ENCODE data around the gene PCDHGA11. TPM values are rescaled to one million over a fixed set of nuclear protein-coding genes. Genes with fewer than 3 reads are reported as not detected.
"Not testable (repeated sequence)": the region's sequence is repeated elsewhere in the genome, so short reads cannot be mapped to it uniquely, and the experiment has no call there.

PCDHGA11 gene
- total RNA-seq, 1 donor: 1.3 TPM

DNA sequence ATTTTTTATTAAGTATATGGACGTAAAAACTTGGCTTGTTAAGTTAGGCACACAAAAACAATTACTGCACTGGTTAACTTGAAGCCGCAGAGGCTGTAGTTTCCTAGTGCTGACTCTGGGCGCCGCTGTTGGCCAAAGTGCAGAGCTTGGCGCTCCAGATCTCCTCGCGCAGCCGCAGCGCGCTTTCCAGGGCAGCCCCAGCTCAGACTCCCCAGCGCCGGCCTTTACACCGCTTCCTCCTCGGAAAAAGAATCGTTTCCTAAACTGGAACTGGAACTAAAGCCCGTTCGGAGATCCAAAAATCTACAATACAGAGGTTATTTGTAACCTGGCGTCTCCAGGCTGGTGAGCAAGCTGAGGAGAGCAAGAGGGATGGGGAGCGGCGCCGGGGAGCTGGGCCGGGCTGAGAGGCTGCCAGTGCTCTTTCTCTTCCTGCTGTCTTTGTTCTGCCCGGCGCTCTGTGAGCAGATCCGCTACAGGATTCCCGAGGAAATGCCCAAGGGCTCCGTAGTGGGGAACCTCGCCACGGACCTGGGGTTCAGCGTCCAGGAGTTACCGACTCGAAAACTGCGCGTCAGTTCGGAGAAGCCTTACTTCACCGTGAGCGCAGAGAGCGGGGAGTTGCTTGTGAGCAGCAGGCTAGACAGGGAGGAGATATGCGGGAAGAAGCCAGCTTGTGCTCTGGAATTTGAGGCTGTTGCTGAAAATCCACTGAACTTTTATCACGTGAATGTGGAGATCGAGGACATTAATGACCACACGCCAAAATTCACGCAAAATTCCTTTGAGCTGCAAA is 22.9 kb upstream of the PCDHGA11 start, which contains the start of gene PCDHGB5:
TSS of gene PCDHGB5 (plus strand) at position 192 of the 796 bp plus-strand sequence. CDS start at position 373, 181 bp downstream.
- DNase-seq (ENCODE audit: low read depth in 2 of 3, low spot score in 2 of 3): peak in 1 of 3 donors; percentile 66

DNA sequence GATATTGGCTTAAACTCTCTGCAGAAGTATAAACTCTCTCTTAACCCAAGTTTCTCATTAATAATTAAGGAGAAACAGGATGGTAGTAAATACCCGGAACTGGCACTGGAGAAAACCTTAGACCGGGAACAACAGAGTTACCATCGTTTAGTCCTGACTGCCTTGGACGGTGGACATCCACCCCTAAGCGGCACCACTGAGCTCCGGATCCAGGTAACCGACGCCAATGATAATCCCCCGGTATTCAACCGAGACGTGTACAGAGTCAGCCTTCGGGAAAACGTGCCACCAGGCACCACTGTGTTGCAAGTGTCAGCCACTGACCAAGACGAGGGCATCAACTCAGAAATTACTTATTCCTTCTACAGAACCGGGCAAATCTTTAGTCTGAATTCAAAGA is 22.2 kb upstream of the PCDHGA11 start:
- DNase-seq (ENCODE audit: low read depth in 2 of 3, low spot score in 2 of 3): no peak

DNA sequence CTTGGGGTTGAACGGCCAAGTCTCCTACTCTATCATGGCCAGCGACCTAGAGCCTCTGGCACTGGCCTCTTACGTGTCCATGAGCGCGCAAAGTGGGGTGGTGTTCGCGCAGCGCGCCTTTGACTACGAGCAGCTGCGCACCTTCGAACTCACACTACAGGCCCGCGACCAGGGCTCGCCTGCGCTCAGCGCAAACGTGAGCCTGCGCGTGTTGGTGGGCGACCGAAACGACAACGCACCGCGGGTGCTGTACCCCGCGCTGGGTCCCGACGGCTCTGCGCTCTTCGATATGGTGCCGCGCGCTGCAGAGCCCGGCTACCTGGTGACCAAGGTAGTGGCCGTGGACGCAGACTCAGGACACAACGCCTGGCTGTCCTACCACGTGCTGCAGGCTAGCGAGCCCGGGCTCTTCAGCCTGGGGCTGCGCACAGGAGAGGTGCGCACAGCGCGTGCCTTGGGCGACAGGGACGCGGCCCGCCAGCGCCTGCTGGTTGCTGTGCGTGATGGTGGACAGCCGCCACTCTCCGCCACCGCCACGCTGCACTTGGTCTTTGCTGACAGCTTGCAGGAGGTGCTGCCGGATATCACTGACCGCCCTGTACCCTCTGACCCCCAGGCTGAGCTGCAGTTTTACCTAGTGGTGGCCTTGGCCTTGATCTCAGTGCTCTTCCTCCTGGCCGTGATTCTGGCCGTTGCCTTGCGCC is 21.1 kb upstream of the PCDHGA11 start:
- no peak for DNase-seq (ENCODE audit: low read depth in 2 of 3, low spot score in 2 of 3)

DNA sequence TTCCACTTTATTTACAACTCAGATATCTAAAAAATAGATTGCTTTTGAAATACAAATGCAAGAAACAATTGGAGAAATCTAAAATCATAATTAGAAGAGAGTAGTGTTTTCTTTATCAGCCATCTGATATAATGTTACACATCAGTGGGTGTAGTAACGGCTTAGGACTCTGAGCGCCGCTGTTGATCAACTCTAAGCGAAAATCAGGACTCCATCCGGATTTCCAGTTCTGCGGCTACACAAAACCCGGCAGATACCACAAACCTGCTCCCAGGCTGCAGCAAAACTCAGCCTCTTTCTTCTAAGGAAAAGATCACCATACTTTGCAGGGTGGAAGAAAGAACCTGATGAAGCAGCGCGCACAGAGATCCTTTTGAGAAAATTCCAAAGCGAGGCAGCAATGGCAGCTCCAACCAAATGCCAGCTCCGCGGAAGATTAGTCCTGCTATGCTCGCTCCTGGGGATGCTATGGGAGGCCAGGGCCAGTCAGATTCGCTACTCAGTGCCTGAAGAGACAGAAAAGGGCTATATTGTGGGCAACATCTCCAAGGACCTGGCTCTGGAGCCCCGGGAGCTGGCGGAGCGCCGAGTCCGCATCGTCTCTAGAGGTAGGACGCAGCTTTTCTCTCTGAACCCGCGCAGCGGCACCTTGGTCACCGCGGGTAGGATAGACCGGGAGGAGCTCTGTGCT is 18.2 kb upstream of the PCDHGA11 start, which contains the start of gene PCDHGA9:
TSS of gene PCDHGA9 (plus strand) at position 226 of the 691 bp plus-strand sequence. CDS start at position 401, 175 bp downstream.
- no peak for DNase-seq (ENCODE audit: low read depth in 2 of 3, low spot score in 2 of 3)

DNA sequence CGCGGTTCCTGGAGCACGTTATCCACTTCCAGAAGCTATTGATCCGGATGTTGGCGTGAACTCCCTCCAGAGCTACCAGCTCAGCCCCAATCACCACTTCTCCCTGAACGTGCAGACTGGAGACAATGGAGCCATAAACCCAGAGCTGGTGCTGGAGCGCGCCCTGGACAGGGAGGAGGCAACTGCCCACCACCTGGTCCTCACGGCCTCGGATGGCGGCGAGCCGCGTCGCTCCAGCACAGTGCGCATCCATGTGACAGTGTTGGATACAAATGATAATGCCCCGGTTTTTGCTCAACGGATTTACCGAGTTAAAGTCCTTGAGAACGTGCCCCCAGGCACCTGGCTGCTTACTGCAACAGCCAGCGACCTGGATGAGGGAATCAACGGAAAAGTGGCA is 17.5 kb upstream of the PCDHGA11 start:
- DNase-seq (ENCODE audit: low read depth in 2 of 3, low spot score in 2 of 3): no peak

DNA sequence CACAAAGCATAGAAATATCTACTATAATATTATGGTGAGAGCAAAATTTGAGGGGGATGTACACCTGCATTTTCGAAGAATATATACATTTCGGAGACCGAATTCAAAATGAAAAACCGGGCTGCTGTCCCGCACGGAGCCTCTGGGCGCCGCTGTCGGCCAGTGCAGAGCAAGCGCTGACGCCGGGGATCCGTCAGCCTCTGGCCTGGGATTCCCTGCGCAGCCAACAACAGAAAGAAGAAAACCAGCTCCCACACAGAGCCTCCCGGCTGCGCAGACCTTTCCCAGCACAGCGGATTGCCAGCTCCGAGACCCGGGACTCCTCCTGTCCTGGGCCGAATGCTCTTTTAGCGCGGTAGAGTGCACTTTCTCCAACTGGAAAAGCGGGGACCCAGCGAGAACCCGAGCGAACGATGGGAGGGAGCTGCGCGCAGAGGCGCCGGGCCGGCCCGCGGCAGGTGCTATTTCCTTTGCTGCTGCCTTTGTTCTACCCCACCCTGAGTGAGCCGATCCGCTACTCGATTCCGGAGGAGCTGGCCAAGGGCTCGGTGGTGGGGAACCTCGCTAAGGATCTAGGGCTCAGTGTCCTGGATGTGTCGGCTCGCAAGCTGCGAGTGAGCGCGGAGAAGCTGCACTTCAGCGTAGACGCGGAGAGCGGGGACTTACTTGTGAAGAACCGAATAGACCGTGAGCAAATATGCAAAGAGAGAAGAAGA is 12.9 kb upstream of the PCDHGA11 start, which contains the start of gene PCDHGB6:
TSS of gene PCDHGB6 (plus strand) at position 232 of the 716 bp plus-strand sequence. CDS start at position 414, 182 bp downstream.
- peak in 2 of 3 donors; percentile 42 to 58 for DNase-seq (ENCODE audit: low read depth in 2 of 3, low spot score in 2 of 3)

DNA sequence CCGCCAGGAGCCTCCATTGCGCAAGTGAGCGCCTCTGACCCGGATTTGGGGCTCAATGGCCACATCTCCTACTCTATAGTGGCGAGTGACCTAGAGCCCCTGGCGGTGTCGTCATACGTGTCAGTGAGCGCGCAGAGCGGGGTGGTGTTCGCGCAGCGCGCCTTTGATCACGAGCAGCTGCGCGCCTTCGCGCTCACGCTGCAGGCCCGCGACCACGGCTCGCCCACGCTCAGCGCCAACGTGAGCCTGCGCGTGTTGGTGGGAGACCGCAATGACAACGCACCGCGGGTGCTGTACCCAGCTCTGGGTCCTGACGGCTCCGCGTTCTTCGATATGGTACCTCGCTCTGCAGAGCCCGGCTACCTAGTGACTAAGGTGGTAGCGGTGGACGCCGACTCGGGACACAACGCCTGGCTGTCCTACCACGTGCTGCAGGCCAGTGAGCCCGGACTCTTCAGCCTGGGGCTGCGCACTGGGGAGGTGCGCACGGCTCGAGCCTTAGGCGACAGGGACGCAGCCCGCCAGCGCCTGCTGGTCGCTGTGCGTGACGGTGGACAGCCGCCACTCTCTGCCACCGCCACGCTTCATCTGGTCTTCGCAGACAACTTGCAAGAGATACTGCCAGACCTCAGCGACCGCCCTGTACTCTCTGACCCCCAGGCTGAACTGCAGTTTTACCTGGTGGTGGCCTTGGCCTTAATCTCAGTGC is 11.1 kb upstream of the PCDHGA11 start:
- no peak for DNase-seq (ENCODE audit: low read depth in 2 of 3, low spot score in 2 of 3)

DNA sequence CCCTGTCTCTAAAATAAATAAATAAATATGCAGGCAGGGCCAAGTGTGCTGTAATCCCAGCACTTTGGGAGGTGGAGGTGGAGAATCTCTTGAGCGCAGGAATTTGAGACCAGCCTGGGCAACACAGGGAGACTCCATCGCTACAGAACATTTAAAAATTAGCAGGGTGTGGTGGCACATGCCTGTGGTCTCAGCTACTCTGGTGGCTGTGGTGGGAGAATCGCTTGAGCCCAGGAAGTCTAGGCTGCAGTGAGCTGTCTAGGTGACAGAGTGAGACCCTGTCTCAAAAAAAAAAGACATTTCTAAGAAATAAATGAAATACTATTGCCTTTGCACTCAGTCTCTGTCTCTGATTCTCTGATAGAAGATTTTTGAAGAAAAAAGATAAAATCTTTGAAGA is 9.3 kb upstream of the PCDHGA11 start:
- no peak for DNase-seq (ENCODE audit: low read depth in 2 of 3, low spot score in 2 of 3)

DNA sequence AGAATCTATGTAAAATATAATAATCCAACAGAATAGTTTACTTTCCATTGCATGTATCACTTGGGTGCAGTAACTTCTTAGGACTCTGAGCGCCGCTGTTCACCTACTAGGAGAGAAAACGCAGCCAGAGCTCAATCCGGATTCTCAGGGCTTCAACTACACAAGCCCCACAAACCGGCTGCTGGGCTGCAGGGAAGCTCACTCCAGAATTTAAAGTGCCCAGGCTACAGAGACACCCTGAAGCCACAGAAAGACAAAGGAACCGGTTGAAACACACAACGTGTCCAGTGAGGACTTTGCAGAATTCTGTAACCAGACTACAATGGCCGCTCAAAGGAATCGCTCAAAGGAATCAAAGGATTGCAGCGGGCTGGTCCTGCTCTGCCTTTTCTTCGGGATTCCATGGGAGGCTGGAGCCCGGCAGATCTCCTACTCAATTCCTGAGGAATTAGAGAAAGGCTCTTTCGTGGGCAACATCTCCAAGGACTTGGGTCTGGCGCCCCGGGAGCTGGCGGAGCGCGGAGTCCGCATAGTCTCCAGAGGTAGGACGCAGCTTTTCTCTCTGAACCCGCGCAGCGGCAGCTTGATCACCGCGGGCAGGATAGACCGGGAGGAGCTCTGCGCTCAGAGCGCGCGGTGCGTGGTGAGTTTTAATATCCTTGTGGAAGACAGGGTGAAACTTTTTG is 7.9 kb upstream of the PCDHGA11 start, which contains the start of gene PCDHGA10:
TSS of gene PCDHGA10 (plus strand) at position 134 of the 686 bp plus-strand sequence. CDS start at position 323, 189 bp downstream.
- peak in 2 of 3 donors; percentile 61 to 82 for DNase-seq (ENCODE audit: low read depth in 2 of 3, low spot score in 2 of 3)

DNA sequence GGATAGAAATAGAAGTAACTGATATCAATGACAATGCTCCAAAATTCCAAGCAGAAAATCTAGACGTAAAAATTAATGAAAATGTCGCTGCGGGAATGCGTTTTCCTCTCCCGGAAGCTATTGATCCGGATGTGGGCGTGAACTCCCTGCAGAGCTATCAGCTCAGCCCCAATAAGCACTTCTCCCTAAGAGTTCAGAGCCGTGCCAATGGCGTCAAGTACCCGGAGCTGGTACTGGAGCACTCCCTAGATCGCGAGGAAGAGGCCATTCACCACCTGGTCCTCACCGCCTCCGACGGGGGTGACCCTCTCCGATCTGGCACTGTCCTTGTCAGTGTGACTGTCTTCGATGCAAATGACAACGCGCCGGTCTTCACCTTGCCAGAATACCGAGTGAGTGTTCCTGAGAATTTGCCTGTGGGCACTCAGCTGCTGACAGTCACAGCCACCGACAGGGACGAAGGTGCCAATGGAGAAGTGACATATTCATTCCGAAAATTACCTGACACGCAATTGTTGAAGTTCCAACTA is 7.2 kb upstream of the PCDHGA11 start:
- no peak for DNase-seq (ENCODE audit: low read depth in 2 of 3, low spot score in 2 of 3)

DNA sequence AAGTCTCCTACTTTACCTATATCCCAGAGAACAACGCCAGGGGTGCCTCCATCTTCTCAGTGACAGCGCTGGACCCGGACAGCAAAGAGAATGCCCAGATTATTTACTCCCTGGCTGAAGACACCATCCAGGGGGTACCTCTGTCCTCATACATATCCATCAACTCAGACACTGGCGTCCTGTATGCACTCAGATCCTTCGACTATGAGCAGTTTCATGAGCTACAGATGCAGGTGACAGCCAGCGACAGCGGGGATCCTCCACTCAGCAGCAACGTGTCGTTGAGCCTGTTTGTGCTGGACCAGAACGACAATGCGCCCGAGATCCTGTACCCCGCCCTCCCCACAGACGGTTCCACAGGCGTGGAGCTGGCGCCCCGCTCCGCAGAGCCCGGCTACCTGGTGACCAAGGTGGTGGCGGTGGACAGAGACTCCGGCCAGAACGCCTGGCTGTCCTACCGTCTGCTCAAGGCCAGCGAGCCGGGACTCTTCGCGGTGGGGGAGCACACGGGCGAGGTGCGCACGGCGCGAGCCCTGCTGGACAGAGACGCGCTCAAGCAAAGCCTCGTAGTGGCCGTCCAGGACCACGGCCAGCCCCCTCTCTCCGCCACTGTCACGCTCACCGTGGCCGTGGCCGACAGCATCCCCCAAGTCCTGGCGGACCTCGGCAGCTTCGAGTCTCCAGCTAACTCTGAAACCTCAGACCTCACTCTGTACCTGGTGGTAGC is 6.1 kb upstream of the PCDHGA11 start:
- DNase-seq (ENCODE audit: low read depth in 2 of 3, low spot score in 2 of 3): not testable (repeated sequence)

DNA sequence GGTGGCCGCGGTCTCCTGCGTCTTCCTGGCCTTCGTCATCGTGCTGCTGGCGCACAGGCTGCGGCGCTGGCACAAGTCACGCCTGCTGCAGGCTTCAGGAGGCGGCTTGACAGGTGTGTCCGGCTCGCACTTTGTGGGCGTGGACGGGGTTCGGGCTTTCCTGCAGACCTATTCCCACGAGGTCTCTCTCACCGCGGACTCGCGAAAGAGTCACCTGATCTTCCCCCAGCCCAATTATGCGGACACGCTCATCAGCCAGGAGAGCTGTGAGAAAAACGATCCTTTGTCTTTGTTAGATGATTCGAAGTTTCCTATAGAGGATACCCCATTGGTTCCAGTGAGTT is 5.6 kb upstream of the PCDHGA11 start:
- not testable (repeated sequence) for DNase-seq (ENCODE audit: low read depth in 2 of 3, low spot score in 2 of 3)

DNA sequence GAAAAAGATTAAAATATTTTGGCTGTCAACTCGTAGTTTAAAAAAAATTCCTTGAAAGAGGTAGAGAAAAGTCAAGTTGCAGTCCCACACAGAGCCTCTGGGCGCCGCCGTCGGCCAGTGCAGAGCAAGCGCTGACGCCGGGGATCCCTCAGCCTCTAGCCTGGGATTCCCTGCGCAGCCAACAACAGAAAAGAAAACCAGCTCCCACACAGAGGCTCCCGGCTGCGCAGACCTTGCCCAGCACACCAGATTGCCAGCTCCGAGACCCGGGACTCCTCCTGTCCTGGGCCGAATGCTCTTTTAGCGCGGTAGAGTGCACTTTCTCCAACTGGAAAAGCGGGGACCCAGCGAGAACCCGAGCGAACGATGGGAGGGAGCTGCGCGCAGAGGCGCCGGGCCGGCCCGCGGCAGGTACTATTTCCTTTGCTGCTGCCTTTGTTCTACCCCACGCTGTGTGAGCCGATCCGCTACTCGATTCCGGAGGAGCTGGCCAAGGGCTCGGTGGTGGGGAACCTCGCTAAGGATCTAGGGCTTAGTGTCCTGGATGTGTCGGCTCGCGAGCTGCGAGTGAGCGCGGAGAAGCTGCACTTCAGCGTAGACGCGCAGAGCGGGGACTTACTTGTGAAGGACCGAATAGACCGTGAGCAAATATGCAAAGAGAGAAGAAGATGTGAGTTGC is 3.2 kb upstream of the PCDHGA11 start, which contains the start of gene PCDHGB7:
TSS of gene PCDHGB7 (plus strand) at position 184 of the 679 bp plus-strand sequence. CDS start at position 367, 183 bp downstream.
- peak in 2 of 3 donors; percentile 70 to 80 for DNase-seq (ENCODE audit: low read depth in 2 of 3, low spot score in 2 of 3)

DNA sequence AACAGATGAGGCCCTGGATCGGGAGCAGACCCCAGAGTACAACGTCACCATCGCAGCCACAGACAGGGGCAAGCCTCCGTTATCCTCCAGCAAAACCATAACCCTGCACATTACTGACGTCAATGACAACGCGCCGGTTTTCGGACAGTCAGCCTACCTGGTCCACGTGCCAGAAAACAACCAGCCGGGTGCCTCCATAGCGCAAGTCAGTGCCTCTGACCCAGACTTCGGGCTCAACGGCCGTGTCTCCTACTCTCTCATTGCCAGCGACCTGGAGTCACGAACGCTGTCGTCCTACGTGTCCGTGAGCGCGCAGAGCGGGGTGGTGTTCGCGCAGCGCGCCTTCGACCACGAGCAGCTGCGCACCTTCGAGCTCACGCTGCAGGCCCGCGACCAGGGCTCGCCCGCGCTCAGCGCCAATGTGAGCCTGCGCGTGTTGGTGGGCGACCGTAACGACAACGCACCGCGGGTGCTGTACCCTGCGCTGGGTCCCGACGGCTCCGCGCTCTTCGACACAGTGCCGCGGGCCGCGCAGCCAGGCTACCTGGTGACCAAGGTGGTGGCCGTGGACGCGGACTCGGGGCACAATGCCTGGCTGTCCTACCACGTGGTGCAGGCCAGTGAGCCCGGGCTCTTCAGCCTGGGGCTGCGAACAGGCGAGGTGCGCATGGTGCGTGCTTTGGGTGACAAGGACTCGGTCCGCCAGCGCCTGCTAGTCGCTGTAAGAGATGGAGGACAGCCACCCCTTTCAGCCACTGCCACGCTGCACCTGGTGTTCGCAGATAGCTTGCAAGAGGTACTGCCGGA is 1.6 kb upstream of the PCDHGA11 start:
- DNase-seq (ENCODE audit: low read depth in 2 of 3, low spot score in 2 of 3): no peak

DNA sequence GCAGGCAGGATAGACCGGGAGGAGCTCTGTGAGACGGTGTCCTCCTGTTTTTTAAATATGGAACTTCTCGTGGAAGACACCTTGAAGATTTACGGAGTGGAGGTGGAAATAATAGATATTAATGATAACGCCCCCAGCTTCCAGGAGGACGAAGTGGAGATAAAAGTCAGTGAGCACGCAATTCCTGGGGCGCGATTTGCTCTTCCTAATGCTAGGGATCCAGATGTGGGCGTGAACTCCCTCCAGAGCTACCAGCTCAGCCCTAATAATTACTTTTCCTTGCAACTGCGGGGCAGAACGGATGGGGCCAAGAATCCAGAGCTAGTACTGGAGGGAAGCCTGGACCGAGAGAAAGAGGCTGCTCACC is 621 bp downstream of the PCDHGA11 start:
- DNase-seq (ENCODE audit: low read depth in 2 of 3, low spot score in 2 of 3): no peak

DNA sequence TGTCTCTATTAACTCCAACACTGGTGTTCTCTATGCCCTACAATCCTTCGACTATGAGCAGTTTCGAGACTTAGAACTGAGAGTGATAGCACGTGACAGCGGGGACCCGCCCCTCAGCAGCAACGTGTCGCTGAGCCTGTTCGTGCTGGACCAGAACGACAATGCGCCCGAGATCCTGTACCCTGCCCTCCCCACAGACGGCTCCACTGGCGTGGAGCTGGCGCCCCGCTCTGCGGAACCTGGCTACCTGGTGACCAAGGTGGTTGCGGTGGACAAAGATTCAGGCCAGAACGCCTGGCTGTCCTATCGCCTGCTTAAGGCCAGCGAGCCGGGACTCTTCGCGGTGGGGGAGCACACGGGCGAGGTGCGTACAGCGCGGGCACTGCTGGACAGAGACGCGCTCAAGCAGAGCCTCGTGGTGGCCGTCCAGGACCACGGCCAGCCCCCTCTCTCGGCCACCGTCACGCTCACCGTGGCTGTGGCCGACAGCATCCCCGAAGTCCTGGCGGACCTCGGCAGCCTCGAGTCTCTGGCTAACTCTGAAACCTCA is 2.0 kb downstream of the PCDHGA11 start:
- no peak for DNase-seq (ENCODE audit: low read depth in 2 of 3, low spot score in 2 of 3)

Measured in hematopoietic multipotent progenitor cell (in vitro differentiated cells).